Lung microvascular endothelial cell (primary cell): ENCODE data around the gene DSCAML1. TPM values are rescaled to one million over a fixed set of nuclear protein-coding genes. Genes with fewer than 3 reads are reported as not detected.
"Not testable (repeated sequence)": the region's sequence is repeated elsewhere in the genome, so short reads cannot be mapped to it uniquely, and the experiment has no call there.

Source experiments
- DNase-seq, 2 donors: peaks; one replicate each; pipeline versions ENCODE4 v3.0.0 to v3.0.0-alpha.2; 2010; ENCODE audit warnings: low read depth in 2 of 2
- total RNA-seq: library from RNA; depleted of rRNA; stranded (reverse); fragments of >200 nt; gene quantifications from 2 replicates; pipeline ENCODE4 v1.2.1, GENCODE V29; 2014

DSCAML1 gene
- total RNA-seq, 1 donor from 2014 or later, result under 0.01 TPM

DNA sequence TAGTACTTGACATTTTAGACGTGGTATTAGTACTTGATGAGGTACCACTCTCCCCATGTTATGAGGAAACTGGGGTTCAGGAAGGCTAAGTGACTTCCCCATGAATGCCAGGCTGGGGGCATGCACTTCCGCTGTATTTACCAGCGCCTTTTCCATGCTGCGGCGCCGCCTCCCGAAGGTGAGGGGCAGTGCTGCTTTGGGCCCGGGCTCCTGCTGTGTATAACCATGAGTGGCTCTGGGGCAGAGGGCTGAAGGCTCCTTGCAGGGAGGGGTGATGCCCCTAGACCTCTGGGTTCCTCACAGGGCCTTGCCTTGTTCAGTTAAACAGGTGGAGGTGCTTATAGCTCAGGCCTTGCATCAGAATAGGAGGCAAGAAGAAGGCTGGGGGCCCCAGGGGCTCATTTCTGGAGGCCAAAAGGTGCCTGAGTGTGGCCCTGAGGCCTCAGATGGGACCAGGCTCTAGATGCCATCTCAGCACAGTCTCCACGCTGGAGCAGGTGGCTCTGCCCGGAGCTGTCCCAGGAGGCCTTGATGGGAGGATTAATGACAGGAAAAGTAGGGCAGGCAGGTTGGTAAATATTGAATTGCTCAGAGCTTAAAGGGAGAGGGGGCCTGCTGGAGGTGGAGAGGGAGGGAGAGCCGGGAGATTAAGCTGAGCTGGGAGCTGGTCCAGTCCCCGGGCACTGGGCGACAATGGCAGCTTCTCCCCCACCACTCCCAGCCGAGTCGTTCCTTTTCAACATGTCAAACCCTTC is 339.8 kb downstream of the DSCAML1 start:
- DNase-seq, result no peak

DNA sequence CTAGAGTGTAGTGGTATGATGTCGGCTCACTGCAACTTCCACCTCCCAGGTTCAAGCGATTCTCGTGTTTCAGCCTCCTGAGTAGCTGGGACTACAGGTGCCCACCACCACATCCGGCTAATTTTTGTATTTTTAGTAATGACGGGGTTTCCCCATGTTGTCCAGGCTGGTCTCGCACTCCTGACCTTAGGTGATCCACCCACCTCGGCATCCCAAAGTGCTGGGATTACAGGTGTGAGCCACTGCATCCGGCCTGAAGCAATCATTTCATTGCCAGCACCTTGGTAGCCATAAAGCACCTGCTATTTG is 340.3 kb downstream of the DSCAML1 start:
- DNase-seq, result not testable (repeated sequence)

DNA sequence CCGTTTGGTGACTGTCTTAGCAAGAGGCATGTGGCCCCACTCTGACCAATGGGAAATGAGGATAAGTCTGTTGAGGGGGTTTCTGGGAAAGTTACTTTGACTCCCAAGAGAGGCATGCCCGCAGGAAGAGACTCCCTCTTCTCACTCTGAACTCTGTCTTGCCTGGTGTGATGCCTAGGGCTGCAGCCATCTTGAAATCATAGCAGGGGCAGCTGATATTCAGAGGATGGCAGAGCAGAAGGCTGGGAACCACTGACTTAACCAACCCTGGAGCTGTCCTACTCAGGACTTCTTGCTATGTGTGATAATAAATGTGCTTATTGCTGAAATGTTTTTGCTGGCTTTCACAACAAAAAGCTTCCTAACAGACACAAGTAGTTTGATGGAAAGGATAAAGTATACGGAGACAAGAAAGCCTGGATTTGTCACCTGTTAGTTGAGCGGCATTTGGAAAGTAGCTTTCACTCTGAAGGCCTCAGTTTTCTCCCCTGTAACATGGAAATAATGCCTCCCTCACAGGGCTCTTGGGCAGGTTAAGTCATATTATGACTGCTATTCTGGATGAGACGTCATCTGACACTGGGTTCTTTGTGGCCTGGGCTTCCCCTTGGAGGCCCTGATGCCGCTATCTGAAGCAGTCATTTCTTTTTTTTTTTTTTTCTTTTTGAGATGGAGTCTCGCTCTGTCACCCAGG is 340.8 kb downstream of the DSCAML1 start:
- no peak for DNase-seq

DNA sequence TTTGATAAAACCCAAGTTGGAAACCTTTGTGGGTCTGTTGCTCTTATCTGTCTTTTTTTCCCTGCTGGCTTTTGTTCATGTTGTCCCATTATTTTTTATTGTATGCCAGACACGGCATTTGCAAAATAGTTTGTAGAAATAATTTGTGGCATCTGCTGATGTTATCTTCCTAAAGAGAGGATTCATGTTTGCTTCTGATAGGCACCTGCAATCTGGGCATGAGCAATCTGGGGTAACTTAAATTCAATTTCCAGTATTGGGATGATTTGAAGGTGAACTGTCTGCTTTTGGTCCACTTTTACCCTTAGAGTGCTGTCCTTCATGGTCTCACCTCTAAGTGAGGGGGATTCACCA is 342.5 kb downstream of the DSCAML1 start:
- DNase-seq, result no peak

DNA sequence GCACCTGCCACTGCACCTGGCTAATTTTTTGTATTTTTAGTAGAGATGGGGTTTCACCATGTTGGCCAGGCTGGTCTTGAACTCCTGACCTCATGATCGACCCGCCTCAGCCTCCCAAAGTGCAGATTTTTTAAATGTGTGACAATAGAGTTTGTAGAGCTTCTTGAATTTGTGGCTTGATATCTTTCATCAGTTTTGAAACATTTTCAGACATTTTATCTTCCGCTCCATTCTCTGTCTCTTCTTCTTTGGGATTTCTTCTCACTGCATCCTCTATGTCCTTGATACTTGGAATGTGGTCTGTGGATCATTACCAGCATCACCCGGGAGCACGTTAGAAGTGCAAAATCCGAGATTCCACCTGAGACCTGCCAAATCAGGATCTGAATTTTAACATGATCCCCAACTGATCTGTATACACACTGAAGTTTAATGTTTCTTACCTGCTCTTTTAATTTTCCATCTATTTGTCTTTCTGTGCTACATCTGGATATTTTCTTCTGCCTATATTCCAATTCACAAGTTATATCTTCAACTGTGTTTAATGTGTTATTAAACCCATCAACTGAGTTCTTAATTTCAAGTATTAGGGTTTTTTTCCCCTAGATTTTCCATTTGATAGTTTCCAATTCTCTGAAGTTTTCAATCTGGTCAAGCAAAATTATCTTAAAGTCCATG is 343.0 kb downstream of the DSCAML1 start:
- DNase-seq, result no peak

DNA sequence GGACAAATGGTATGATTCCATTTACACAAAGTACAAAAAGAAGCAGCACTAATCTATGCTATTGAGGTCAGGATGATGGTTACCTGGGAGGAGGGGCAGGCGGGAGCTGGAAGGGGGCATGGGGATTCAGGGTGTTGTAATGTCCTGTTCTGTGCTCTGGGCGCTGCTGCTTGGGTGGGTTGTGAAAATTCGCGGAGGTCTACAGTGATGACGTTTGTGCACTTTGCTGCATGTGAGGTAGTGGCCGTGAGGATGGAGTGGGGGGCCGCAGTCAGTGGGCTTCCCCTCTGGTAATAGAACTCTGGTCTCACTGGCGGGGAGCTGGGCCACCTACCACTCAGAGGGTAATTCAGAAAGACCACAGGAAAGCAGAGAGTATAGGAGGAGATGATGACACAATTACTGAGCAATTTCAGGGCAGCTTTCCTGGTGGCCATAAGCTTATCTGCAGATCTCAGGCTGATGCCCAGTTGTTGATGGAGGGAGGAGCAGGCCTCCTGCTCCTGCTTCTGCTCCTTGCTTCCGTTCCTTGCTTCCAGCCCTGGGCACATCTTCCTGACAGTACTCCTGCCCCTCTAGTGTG is 347.8 kb downstream of the DSCAML1 start:
- no peak for DNase-seq

DNA sequence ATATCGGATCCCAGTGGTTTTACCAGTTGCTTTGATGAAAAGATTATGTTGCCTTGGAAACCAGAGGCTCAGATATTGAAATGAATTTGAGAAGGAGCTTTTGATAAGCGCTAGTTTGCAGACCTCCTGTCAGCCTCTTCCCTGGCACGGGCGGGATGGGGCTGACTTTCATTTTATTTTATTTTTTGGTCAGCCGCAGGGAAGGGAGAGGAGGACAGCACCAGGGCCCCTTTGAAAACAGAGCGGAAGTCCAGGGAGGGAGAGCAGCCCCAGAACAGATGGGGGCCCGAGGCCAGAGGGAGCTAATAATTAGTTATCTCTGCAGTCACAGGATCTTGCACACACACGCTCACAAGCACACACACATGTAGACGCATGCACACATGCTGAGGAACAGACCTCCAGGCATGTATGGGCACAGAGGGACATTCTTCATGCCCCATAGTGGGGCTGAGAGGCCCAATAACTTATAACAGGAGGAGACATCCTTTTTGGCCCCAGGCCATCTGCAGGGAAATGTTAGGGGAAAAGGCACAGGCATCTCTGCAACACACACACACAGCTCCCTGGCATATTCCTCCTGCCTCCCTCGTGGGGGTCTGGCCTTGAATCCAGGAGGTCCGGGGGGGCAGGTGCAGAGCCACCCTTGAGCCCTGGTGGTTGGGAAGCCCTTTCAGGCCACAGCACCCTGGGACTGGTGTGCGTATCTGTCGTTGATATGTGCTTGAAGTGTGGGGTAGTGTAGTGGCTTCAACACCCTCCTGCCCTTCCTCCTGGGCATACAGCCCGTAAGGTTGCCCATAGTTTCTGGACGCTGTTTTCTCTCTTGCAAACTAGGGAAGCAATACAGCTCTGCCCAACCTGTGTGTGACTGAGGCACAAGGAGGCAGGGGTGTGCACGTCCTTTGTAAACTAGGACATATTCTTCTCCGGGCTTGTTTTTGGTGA is 352.0 kb downstream of the DSCAML1 start:
- DNase-seq, result no peak

DNA sequence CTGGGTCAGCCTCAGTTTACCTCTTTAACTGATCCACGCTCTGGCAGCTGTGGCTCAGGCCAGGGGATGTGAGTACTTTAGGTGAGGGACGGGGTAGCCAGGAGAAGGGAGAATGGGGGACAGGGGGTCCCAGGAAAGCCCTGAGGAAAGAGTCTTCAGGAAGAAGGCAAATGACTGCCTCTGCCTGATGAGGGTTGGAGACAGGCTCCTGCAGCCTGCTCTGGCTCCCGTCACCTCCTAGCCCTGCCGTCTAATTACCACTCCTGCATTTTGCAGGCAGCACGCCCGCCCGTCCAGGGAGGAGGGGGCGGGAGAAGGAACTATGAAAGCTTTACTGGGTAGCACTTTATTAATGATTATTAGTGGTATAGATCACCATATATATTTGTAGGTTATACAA is 352.8 kb downstream of the DSCAML1 start:
- DNase-seq, result no peak

DNA sequence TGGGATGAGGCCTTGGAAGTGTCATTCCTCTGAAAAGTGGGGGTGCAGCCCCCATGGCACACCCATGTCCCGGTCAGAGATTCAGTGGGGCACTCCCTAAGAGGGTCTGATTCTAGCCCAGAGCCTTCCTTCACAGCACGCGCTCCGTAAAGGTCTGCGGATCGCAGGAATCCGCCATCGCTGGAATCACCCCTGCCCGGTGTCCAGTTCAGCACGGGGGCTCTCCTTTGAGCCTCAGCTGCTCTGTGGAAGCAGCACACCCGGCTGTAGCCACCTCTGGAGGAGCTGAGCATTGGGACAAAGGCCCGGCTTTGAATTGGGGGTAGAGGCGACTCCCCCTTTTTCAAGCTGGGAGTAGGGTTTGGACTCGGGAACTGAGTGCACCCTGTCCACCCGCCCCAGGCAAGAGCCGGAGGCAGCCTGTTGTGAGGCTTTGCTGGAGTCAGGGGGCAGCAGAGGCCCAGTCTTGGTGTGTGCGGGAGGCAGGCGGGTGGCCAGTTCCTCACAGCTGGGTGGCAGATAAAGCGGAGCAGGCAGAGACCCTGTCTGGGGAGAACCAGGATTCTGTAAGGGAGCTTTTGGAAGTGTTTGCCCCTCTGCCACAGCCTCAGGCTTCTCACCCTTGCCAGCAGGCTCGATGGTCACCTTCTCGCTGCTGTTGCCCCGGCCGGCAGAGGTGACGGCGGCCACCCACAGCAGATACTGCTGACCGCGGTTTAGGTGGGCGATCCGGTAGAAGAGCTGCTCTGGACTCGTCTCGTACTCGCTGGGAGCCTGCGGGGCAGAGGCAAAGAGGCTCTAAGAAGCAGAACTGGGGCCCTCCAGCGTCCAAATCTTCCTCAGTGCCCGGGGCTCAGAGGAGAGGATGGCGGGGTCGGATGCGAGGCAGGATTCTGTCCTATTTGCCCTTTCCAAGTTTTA is 353.5 kb downstream of the DSCAML1 start:
- peak; percentile 13 to 56 for DNase-seq

DNA sequence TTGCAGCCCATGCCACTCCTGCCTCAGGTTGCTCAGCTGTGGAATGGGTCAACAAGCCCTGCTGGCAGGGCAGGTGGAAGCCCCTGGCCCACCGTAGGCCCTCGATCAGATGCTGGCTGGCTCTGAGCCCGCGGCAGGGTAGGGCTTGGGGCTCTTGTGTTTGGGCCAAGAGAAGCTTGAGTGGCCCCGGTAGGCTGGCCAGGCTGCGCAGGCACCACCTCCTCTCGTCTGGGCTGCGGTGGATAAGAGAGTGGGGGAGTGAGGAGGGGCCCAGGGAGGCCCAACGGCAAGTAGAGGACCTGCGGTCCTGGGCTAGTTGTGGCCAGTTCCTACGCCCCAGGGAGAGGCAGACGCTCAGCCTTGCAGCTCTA is 354.2 kb downstream of the DSCAML1 start:
- no peak for DNase-seq

DNA sequence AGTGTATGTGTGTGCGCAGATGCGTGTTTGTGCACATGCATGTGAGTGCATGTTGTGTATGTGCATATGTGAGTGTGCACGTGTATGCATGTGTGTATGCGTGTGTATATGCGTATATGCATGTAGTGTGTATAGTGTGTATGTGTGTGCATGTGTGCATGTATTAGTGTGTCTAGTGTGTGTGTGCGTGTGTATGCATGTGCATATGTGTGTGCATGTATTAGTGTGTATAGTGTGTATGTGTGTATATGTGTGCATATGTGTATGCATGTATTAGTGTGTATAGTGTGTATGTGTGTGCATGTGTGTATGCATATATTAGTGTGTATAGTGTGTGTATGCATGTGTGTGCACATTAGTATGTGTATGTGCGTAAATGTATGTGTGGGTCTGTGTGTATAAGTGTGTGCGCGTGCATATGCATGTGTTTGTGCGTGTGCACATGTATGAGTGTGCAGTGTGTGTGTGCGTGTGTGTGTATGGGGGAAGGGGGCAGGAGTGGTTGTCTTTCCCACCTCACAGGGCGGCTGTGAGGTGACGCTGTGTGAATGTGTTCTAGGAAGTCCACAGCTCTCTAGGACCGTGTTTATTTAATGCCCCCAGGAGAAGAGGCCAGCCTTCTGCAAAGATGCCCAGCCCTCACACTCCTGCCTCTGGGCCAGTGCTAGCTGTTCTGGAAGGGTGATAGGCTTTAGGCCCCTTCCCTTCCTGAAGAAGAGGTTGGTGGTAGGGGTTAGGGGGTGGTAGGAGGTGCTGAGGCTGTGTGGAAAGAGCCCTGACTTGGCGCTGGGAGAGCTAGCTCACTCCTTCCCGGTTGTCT is 354.8 kb downstream of the DSCAML1 start:
- DNase-seq, result no peak

DNA sequence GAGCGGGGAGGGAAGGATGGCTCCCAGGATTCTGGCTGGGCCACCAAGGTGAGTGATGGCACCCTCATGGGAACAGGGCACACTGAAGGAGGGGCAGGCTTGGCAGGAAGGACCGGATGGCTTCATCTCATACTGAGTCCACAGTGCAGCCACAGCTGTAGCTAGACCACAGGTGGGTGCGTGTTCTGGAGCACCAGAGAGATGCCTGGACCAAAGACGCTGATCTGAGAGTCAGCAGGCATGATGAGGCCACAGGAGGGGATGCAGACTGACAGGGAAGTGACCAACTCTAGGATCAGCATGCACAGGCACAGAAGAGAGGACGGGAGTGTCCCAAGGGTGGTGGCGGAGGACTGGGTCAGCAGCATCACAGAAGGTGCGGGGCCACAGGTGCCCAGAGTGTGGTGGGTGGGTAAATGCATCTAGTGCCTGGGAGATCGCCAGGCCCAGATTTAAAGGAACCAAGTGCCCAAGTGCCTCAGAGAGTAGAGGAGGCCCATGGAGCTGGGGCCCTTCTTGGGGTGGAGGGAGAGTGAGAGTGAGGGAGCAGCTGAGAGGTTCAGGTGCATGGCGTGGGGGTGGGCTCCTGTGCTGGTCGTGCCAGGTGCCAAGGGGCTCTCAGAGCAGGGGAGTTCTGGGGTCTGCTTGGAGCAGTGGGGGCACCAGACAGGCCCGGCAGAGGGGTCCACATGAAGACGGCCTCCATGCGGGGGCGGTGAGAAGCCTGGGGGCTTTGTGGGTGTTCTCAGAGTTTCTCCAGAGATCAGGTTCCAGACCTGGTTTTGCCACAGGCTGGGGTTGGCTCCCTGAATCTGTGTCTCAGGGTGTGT is 355.7 kb downstream of the DSCAML1 start:
- no peak for DNase-seq

DNA sequence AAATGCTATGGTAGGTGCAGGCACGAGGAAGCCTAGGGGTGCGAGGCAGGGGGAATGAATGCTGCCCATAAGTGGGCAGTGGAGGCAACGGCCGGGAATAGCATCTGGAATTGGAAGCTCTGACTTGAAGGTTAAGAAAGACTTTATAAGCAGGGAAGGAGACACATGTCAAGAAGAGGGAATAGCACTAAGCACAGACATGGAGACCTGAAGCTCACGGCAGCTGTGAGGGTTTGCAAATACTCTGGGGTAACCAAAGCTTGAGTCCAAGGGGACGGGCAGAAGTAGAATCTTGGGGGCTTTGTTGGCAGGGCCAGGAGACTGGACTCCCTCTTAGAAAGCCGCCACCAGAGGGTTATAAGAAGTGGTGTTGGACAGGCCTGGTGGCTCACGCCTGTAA is 356.8 kb downstream of the DSCAML1 start:
- no peak for DNase-seq

DNA sequence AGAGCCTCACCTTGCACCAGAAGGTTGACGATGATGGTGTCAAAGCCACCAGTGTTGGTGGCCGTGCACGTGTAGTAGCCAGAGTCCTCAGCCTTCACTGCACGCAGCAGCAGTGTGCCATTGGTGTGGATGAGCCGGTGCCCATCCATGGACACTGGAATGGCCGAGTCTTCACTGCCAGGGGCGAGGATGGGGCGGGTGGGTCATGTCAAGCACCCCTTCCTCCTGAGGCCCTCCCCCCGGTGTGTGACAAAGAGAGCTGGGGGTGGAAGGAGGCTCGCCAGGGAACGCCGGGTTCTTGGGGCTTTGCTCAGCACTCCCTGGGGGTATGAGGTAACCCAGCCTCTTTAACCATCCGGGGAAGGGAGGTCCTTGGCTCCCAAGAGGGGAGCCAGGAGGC is 357.8 kb downstream of the DSCAML1 start:
- DNase-seq, result no peak

DNA sequence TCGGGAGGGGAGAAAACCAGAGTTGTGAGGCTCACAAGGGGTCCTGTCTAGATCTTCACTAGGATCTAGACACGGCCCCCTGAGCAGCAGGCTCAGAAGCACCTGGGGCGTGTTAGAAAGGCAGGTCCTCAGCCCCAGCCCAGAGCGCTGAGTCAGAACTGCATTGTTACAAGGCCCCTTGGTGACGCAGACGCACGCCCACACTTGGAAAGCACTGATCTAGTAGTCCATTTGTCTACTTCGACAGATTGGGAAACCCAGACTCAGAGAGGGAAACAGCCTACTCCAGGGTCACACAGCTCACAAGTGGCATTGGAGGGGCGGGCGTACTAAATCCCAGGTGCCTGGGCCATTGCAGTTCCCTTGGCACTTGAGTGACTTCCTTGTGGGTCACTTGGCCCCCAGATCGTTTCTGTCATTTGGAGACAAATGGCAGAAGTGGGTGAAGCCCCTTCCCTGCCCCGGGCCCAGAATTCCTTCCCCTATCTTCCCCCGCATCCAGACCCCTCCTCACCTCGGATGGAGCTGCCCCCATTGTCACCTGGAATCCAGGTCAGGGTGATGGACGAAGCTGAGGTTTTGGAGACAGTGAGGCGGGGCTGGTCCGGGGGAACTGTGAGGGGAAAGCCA is 358.5 kb downstream of the DSCAML1 start:
- no peak for DNase-seq

DNA sequence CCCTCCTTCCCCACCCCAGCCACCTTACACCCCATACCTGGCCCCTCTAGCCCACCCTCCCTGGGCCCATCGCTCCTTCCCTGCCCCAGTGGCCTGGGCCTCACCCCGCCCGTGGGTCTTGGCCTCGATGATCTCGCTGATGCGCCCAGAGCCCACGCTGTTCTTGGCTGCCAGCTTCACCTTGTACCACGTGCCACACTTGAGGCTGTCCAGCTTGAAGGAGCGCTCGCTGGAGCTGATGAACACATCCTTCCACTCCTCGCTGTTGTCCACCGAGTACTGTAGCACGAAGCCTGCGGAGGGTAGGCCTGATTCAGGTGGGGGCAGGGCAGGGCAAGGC is 359.3 kb downstream of the DSCAML1 start:
- DNase-seq, result no peak

DNA sequence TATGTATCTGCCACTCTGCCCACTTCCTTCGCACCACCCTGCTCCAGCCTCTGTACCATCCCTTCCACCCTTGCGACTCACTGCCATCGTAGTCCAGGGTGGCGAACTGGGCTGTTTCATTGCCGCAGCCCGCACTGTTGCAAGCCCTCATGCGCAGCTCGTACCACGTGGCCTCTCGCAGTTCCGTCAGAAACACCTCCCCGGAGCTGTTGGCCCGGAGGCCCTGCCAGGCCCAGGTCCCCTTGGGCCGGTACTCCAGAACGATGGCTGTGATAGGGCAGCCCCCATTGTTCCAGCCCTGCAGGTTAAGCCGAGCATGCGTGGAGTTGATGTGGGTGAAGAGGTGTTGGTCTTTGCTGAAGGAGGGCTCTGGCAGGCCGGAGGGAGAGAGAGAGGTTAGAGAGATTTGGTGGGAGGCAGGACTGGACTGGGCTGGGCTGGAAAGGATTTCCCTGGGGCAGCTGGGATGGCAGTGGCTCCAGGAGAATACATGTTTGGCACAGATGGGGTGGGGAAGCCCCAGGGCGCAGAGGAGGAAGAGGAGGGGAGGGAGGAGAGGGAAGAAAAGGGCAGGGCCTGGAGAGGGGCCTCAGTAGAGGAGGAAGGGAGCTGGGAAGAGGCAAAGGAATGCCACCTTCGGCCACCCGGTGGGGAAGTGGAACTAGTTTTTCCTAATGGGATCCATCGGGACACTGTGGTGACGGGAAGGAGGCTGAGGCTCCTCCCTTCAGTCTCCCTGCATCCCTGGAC is 359.8 kb downstream of the DSCAML1 start:
- no peak for DNase-seq

DNA sequence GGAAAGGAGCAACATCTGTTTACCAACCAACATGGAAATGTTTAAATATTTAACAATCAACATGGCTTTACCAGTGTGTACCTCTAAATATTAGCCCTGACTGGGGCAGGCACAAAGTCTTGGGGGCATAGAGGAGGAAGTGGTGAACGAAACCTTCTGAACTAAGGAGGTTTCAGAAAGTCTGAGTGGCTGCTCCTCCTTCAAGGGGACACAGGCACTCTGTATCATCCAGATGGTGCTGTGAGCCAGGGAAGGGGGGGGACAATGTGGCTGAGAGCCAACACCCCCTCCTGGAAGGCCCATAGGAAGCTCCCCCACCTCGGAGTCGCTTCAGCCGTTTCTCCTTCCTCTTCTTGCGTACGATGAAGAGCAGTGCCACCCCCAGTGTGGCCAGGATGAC is 361.7 kb downstream of the DSCAML1 start:
- DNase-seq, result no peak
